GM23248 (cell line): ENCODE data around the gene C17orf58. TPM values are rescaled to one million over a fixed set of nuclear protein-coding genes. Genes with fewer than 3 reads are reported as not detected.
"Not testable (repeated sequence)": the region's sequence is repeated elsewhere in the genome, so short reads cannot be mapped to it uniquely, and the experiment has no call there.

Experiments
- DNase-seq: peaks from one replicate; pipeline ENCODE4 v3.0.0-alpha.2; 2015
- H2AFZ ChIP-seq: fragments of 200-600 bp; sonication (generic); 2 replicates; pipeline ENCODE4 v1.6.1; 2016; ENCODE audit warnings: antibody characterized with exemption
- H3F3A ChIP-seq: fragments of 200-600 bp; sonication (generic); 2 replicates; pipeline ENCODE4 v1.6.1; 2016; ENCODE audit warnings: mild to moderate bottlenecking, antibody characterized with exemption, mixed run types; ENCODE audit not compliant: insufficient read depth
- H3K27ac ChIP-seq: fragments of 200-600 bp; sonication (generic); 2 replicates; pipeline ENCODE4 v1.5.1; 2016; ENCODE audit warnings: mild to moderate bottlenecking
- H3K27me3 ChIP-seq: fragments of 200-600 bp; sonication (generic); replicated peaks from 2 replicates; pipeline ENCODE4 v1.6.1; 2016; ENCODE audit warnings: mild to moderate bottlenecking; ENCODE audit not compliant: insufficient read depth
- H3K36me3 ChIP-seq: fragments of 200-600 bp; sonication (generic); 2 replicates; pipeline ENCODE4 v1.6.1; 2016; ENCODE audit warnings: low read depth, mild to moderate bottlenecking
- H3K4me1 ChIP-seq: fragments of 200-600 bp; sonication (generic); 2 replicates; pipeline ENCODE4 v1.6.1; 2016; ENCODE audit warnings: mild to moderate bottlenecking; ENCODE audit not compliant: insufficient read depth
- H3K4me2 ChIP-seq: fragments of 200-600 bp; sonication (generic); one replicate; pipeline ENCODE4 v1.6.1; 2016; ENCODE audit warnings: mild to moderate bottlenecking; ENCODE audit not compliant: unreplicated experiment
- H3K4me3 ChIP-seq: fragments of 200-600 bp; sonication (generic); 2 replicates; pipeline ENCODE4 v1.5.1; 2016; ENCODE audit warnings: mild to moderate bottlenecking
- H3K79me2 ChIP-seq: fragments of 200-600 bp; sonication (generic); 2 replicates; pipeline ENCODE4 v1.6.1; 2016; ENCODE audit warnings: mild to moderate bottlenecking; ENCODE audit not compliant: insufficient read depth
- H3K9ac ChIP-seq: fragments of 200-600 bp; sonication (generic); 2 replicates; pipeline ENCODE4 v1.6.1; 2016; ENCODE audit warnings: mild to moderate bottlenecking
- H3K9me2 ChIP-seq: fragments of 200-600 bp; sonication (generic); 2 replicates; pipeline ENCODE4 v1.6.1; 2016; ENCODE audit warnings: mixed run types, mild to moderate bottlenecking, moderate library complexity; ENCODE audit not compliant: insufficient read depth
- H3K9me3 ChIP-seq: fragments of 200-600 bp; sonication (generic); one replicate; pipeline ENCODE4 v1.6.1; 2017; ENCODE audit warnings: low read depth
- H4K20me1 ChIP-seq: fragments of 200-600 bp; sonication (generic); 2 replicates; pipeline ENCODE4 v1.6.0; 2016; ENCODE audit not compliant: insufficient read depth
- EZH2 ChIP-seq: fragments of 200-600 bp; sonication (generic); IDR thresholded peaks from 2 replicates; pipeline ENCODE4 v1.6.1; 2018; ENCODE audit warnings: antibody characterized with exemption, mild to moderate bottlenecking; ENCODE audit not compliant: insufficient read depth, poor library complexity, severe bottlenecking
- EZH2phosphoT487 ChIP-seq: fragments of 200-600 bp; sonication (generic); IDR thresholded peaks from 2 replicates; pipeline ENCODE4 v1.6.1; 2018; ENCODE audit warnings: antibody characterized with exemption, moderate library complexity, mild to moderate bottlenecking, low read depth; ENCODE audit not compliant: insufficient read depth
- WGBS, 2 experiments: methylation state at CpG; one replicate each; pipeline ENCODE4 v1.1.6; 2015 to 2017; ENCODE audit warnings: low lambda C conversion rate in 2 of 2, low coverage in 1 of 2; ENCODE audit errors: missing lambda C conversion rate in 2 of 2; 5-methylcytosine and 5-hydroxymethylcytosine counted together
- in situ Hi-C: fragments of 300-500 bp; cut with MboI; formaldehyde crosslinking; loops from 2 replicates; pipeline ENCODE4 v1.15.0; 2020
- polyA plus RNA-seq: library from polyadenylated mRNA; unstranded; fragments of >200 nt; fragmentation: Nextera tagmentation; extraction: Ambion mirVana; gene quantifications from 2 replicates; pipeline ENCODE4 v1.2.1, GENCODE V29; 2016
- total RNA-seq: library from RNA; depleted of rRNA; stranded (reverse); fragments of >200 nt; shearing (Covaris generic); gene quantifications from 2 replicates; pipeline ENCODE4 v1.2.3, GENCODE V29; 2014; rRNA removed

C17orf58 gene
- total RNA-seq (8.0 and 14.3 TPM in 2 replicates), polyA plus RNA-seq (12.0 and 12.8 TPM in 2 replicates)

DNA sequence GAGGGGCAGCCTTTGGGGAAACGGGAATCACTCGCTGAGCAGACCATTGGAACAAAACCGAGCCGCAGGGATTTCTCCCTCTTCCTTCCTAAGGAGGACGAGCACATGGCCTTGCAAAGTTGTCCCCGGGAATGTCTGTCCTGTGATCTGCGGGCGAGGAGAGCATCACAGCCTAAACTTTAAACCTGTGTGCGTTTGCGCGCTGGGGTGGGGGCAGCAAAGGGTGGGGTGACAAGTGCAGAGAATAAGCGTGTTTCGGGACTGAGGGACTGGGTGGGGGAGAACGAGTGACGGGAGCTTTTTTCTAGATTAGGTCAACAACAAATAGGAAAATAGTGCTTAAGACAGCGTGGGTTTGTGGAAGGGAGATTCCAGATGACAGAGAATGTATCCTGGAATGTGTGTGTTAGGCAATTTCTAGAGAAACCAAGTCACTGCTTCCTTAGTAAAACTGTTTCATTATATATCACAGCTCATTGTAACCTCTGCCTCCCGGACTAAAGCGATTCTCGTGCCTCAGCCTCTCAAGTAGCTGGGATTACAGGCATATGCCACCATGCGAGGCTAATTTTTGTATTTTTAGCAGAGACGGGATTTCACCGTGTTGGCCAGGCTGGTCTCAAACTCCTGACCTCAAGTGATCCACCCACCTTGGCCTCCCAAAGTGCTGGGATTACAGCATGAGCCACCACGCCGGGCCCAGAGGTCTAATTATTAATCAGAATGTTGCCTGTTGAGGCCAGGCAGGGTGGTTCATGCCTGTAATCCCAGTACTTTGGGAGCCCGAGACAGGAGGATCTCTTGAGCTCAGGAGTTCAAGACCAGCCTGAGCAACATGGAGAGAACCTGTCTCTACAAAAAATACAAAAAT lies at the start of gene C17orf58:
Gene C17orf58, minus strand, starts transcription at position 169 of the 871 bp plus-strand sequence. CDS start 271 bp downstream, outside the sequence.
- Histone ChIP-seq H3K4me3 (peak within 1 kb of the TSS; percentile 71), H3K27ac (peak within 1 kb of the TSS; percentile 60), H3K4me2 (peak within 1 kb of the TSS; percentile 84), H3K4me1 (peaks cover 10% of the 10 kb centered on the region), H3K9ac (peak within 1 kb of the TSS; percentile 62), H3F3A (peaks cover 27% of the 10 kb centered on the region), H2AFZ (peak within 1 kb of the TSS; percentile 65)
- H3K9me3 ChIP-seq, H3K36me3 ChIP-seq, H3K27me3 ChIP-seq, in situ Hi-C loops, H4K20me1 ChIP-seq, H3K9me2 ChIP-seq, H3K79me2 ChIP-seq: not testable (repeated sequence)
- DNase-seq, result peak; percentile 68
- WGBS, 2 experiments, result 29 to 32% methylated on average over 25 of the region's 25 CpGs

DNA sequence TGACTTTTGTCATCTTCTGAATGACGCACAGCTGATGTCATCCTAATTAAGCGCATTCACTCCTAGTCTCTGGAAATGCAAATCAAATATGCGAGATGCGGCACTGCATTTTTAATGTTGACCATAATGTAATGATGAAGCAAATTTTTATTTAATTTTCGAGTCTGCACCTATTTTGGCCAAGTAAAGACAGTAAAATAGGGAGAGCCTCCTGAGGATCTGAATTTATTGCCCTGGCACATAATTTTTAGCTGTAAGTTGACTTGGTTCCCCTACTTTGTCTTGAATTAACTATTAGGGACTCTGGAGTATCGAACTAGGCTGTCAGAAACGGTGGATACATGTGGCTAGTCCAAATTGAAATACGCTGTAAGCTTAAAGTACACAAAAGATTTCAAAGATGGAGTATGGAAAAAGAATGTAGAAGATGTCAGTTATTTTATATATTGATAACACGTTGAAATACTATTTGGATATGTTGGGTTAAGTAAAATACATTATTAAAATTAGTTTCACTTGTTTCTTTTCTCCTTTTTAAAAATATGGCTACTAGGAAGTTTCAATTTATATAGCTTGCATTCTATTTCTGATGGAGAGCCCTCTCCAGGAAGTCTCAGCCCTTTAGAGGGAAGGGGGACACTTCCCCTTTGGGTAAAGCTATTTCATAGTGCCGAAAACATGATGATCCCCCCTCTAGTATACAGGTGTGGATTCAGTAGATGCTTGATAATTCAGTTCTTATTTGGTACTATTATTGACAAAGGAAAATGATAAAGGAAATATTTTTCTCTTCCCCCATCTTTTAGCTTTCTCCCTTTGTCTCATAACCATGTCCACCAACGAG lies 40.3 kb upstream of the C17orf58 start:
- no peaks in the 10 kb centered on the region for H4K20me1 ChIP-seq
- peak; percentile 80 for DNase-seq
- H3K4me3 ChIP-seq, result peak overlapping the region; percentile 99
- 16% methylated on average over 11 of the region's 11 CpGs for WGBS, 2 experiments
- H3F3A ChIP-seq, result peaks cover 6% of the 10 kb centered on the region; the same call in 1 of the 2 replicates
- TF ChIP-seq EZH2phosphoT487 (no peak), EZH2 (no peak)
- H3K79me2 ChIP-seq, result peaks cover 59% of the 10 kb centered on the region
- H3K27me3 ChIP-seq, result no peaks in the 10 kb centered on the region
- no peaks in the 10 kb centered on the region for H3K9me2 ChIP-seq
- no peaks in the 10 kb centered on the region for H3K9me3 ChIP-seq
- peak overlapping the region; percentile 79 for H2AFZ ChIP-seq
- peak overlapping the region; percentile 91 for H3K9ac ChIP-seq
- peaks cover 31% of the 10 kb centered on the region for H3K36me3 ChIP-seq
- H3K27ac ChIP-seq, result peak overlapping the region; percentile 69
- peak overlapping the region; percentile 97 for H3K4me2 ChIP-seq
- H3K4me1 ChIP-seq, result peaks cover 18% of the 10 kb centered on the region
- in situ Hi-C loops, result no loop called here

GRCh38 chr17:68035523-68036303 lies 39.4 kb upstream of the C17orf58 start, which contains the start of gene KPNA2:
TSS of gene KPNA2 (plus strand) at chr17:68035735. CDS start at chr17:68037133, 1,398 bp downstream.
- H3K9me3 ChIP-seq, result no peaks in the 10 kb centered on the region
- H3K27me3 ChIP-seq, result no peaks in the 10 kb centered on the region
- H3K79me2 ChIP-seq, result peaks cover 52% of the 10 kb centered on the region
- peak within 1 kb of the TSS; percentile 69 for H3K27ac ChIP-seq
- peak; percentile 97 for DNase-seq
- 0 to 1% methylated on average over 59 to 63 of the region's 72 CpGs for WGBS, 2 experiments
- H3K9ac ChIP-seq, result peak within 1 kb of the TSS; percentile 91
- peak within 1 kb of the TSS; percentile 99 for H3K4me3 ChIP-seq
- peaks cover 6% of the 10 kb centered on the region; the same call in 1 of the 2 replicates for H3F3A ChIP-seq
- in situ Hi-C loops, result no loop called here
- H2AFZ ChIP-seq, result peak within 1 kb of the TSS; percentile 82
- TF ChIP-seq EZH2phosphoT487, result no peak
- no peak for TF ChIP-seq EZH2
- H3K4me2 ChIP-seq, result peak within 1 kb of the TSS; percentile 97
- peaks cover 18% of the 10 kb centered on the region for H3K4me1 ChIP-seq
- H3K9me2 ChIP-seq, result no peaks in the 10 kb centered on the region
- no peaks in the 10 kb centered on the region for H4K20me1 ChIP-seq
- peaks cover 24% of the 10 kb centered on the region for H3K36me3 ChIP-seq
